Caco-2 (cell line): ENCODE data around the gene IQCN. TPM values are rescaled to one million over a fixed set of nuclear protein-coding genes. Genes with fewer than 3 reads are reported as not detected.

ENCODE experiments used
- BruUV-seq: library from RNA; stranded (reverse); fragments of 400-500 nt; replicated peaks from 2 replicates; lab custom pipeline; 2021; lab: Mats Ljungman, UMichigan
- CTCF ChIA-PET: fragments of 300-600 bp; sonication (Branson Sonifier 250); formaldehyde crosslinking; loops from one replicate; lab custom pipeline; 2022; ENCODE audit warnings: antibody characterized with exemption; lab: Charles Lee
- POLR2A ChIA-PET: fragments of 300-600 bp; sonication (Branson Sonifier 250); formaldehyde crosslinking; loops from one replicate; lab custom pipeline; 2022; ENCODE audit warnings: antibody characterized with exemption; lab: Charles Lee
- DNase-seq, 2 experiments: peaks; one replicate each; pipeline versions ENCODE4 v3.0.0 to v3.0.0-alpha.2; 2020 to 2022
- H3K27me3 ChIP-seq: replicated peaks from 2 replicates; pipeline ENCODE4 v1.6.0; 2011; ENCODE audit warnings: low read length; ENCODE audit not compliant: control insufficient read depth, insufficient read depth
- H3K36me3 ChIP-seq: 2 replicates; pipeline ENCODE4 v1.5.1; 2011; ENCODE audit warnings: low read length; ENCODE audit not compliant: control insufficient read depth, insufficient read depth
- H3K4me1 ChIP-seq: fragments of 250-450 bp; sonication (Bioruptor Pico); 2 replicates; pipeline ENCODE4 v1.5.1; 2020; ENCODE audit warnings: mild to moderate bottlenecking
- H3K4me3 ChIP-seq: 2 replicates; pipeline ENCODE4 v1.5.1; 2011; ENCODE audit warnings: low read depth, mild to moderate bottlenecking, control low read depth, low read length
- H3K9me3 ChIP-seq: fragments of 250-450 bp; sonication (Bioruptor Pico); 2 replicates; pipeline ENCODE4 v1.5.1; 2020; ENCODE audit warnings: mild to moderate bottlenecking, moderate library complexity
- H3K27ac Mint-ChIP-seq: one replicate; pipeline ENCODE4 v1.8.0; 2022; ENCODE audit warnings: mixed read lengths; ENCODE audit not compliant: unreplicated experiment
- H3K27me3 Mint-ChIP-seq: one replicate; pipeline ENCODE4 v1.8.0; 2022; ENCODE audit warnings: mixed read lengths; ENCODE audit not compliant: insufficient read depth, unreplicated experiment
- H3K36me3 Mint-ChIP-seq: one replicate; pipeline ENCODE4 v1.8.0; 2022; ENCODE audit warnings: mild to moderate bottlenecking, mixed read lengths; ENCODE audit not compliant: insufficient read depth, unreplicated experiment
- H3K4me1 Mint-ChIP-seq: one replicate; pipeline ENCODE4 v1.8.0; 2022; ENCODE audit warnings: low read depth, mixed read lengths; ENCODE audit not compliant: unreplicated experiment
- H3K4me3 Mint-ChIP-seq: one replicate; pipeline ENCODE4 v1.8.0; 2022; ENCODE audit warnings: mild to moderate bottlenecking, moderate library complexity, mixed read lengths; ENCODE audit not compliant: unreplicated experiment
- H3K9me3 Mint-ChIP-seq: one replicate; pipeline ENCODE4 v1.8.0; 2022; ENCODE audit warnings: mixed read lengths; ENCODE audit not compliant: unreplicated experiment
- CTCF ChIP-seq, 2 experiments: fragments of 200-600 bp in 1 of 2; IDR thresholded peaks; 1 replicate in 1 of 2; 2 replicates in 1 of 2; pipeline versions ENCODE4 v1.5.1 to v1.8.0; 2011 to 2022; ENCODE audit warnings: antibody characterized with exemption in 1 of 2, control low read depth in 1 of 2, inconsistent platforms in 1 of 2, low read depth in 1 of 2, low read length in 1 of 2, mild to moderate bottlenecking in 1 of 2, moderate library complexity in 1 of 2; ENCODE audit not compliant: insufficient read depth in 1 of 2, severe bottlenecking in 1 of 2, unreplicated experiment in 1 of 2
- intact Hi-C: fragments of 100-400 bp; cut with micrococcal nuclease; formaldehyde crosslinking; loops from one replicate; pipeline ENCODE4 v1.10.0; 2022; ENCODE audit not compliant: unreplicated experiment
- total RNA-seq: library from RNA; stranded (reverse); gene quantifications from 2 replicates; pipeline ENCODE4 v1.2.3, GENCODE V29; 2022

Gene IQCN
- total RNA-seq, 1 experiment from 2014 or later, result 2.1 TPM

GRCh38 chr19:18270326-18270725 is 3.9 kb downstream of the IQCN start:
- Mint-ChIP-seq H3K36me3 (peaks cover 61% of the 10 kb centered on the region), H3K4me1 (no peaks in the 10 kb centered on the region), H3K27ac (no peak overlapping the region), H3K9me3 (no peaks in the 10 kb centered on the region), H3K4me3 (no peak overlapping the region), H3K27me3 (no peaks in the 10 kb centered on the region)
- no peak for DNase-seq
- no peaks in the 10 kb centered on the region for H3K27me3 ChIP-seq
- no peak overlapping the region for H3K4me3 ChIP-seq
- no peaks in the 10 kb centered on the region for H3K9me3 ChIP-seq
- BruUV-seq, result no TSS peak
- POLR2A ChIA-PET, result no interaction called here
- H3K4me1 ChIP-seq, result peaks cover 12% of the 10 kb centered on the region
- TF ChIP-seq CTCF (IDR thresholded peaks at IDR 0.05; ENCODE audit: insufficient read depth in 1 of 2, low read depth in 1 of 2, low read length in 1 of 2, severe bottlenecking in 1 of 2, unreplicated experiment in 1 of 2), result no peak
- CTCF ChIA-PET, result interaction anchor here (1.4 kb wide), 1 partner anchor 10 kb away, joined by 4 read pairs; no protein-coding TSS in a partner anchor
- no peaks in the 10 kb centered on the region; the same call in 1 of the 2 replicates for H3K36me3 ChIP-seq
- intact Hi-C loops, result no loop called here

- H3K9me3 ChIP-seq, result no peaks in the 10 kb centered on the region
- intact Hi-C loops, result no loop called here
- Mint-ChIP-seq H3K36me3 (peaks cover 55% of the 10 kb centered on the region), H3K9me3 (no peaks in the 10 kb centered on the region), H3K4me1 (no peaks in the 10 kb centered on the region), H3K4me3 (no peak overlapping the region), H3K27ac (no peak overlapping the region), H3K27me3 (no peaks in the 10 kb centered on the region)
- no TSS peak for BruUV-seq
- no peaks in the 10 kb centered on the region; the same call in 1 of the 2 replicates for H3K36me3 ChIP-seq
- no peak for TF ChIP-seq CTCF (IDR thresholded peaks at IDR 0.05; ENCODE audit: insufficient read depth in 1 of 2, low read depth in 1 of 2, low read length in 1 of 2, severe bottlenecking in 1 of 2, unreplicated experiment in 1 of 2)
- no peak overlapping the region for H3K4me3 ChIP-seq
- H3K4me1 ChIP-seq, result peaks cover under 1% of the 10 kb centered on the region
- CTCF ChIA-PET, result interaction anchor here (0.6 kb wide), 1 partner anchor 14 kb away, joined by 3 read pairs; no protein-coding TSS in a partner anchor
- POLR2A ChIA-PET, result interaction anchor here (0.6 kb wide), 1 partner anchor 208 kb away, joined by 5 read pairs; no protein-coding TSS in a partner anchor
- no peaks in the 10 kb centered on the region for H3K27me3 ChIP-seq
- DNase-seq, result no peak
Observed at GRCh38 chr19:18269070-18269723, 5.1 kb downstream of the IQCN start.

GRCh38 chr19:18266771-18267686 is 7.2 kb downstream of the IQCN start:
- Histone ChIP-seq H3K36me3 (no peaks in the 10 kb centered on the region), H3K9me3 (no peaks in the 10 kb centered on the region), H3K27me3 (no peaks in the 10 kb centered on the region), H3K4me1 (no peaks in the 10 kb centered on the region), H3K4me3 (no peak overlapping the region)
- H3K4me3 Mint-ChIP-seq, result no peak overlapping the region
- H3K36me3 Mint-ChIP-seq, result peaks cover 34% of the 10 kb centered on the region
- no peak for TF ChIP-seq CTCF (IDR thresholded peaks at IDR 0.05; ENCODE audit: insufficient read depth in 1 of 2, low read depth in 1 of 2, low read length in 1 of 2, severe bottlenecking in 1 of 2, unreplicated experiment in 1 of 2)
- no peaks in the 10 kb centered on the region for H3K27me3 Mint-ChIP-seq
- no peak overlapping the region for H3K27ac Mint-ChIP-seq
- ChIA-PET CTCF (no interaction called here), POLR2A (no interaction called here)
- DNase-seq, result no peak
- intact Hi-C loops, result no loop called here
- H3K4me1 Mint-ChIP-seq, result no peaks in the 10 kb centered on the region
- no TSS peak for BruUV-seq
- H3K9me3 Mint-ChIP-seq, result no peaks in the 10 kb centered on the region
